ENCODE data around the gene PTPRK. TPM values are rescaled to one million over a fixed set of nuclear protein-coding genes. Genes with fewer than 3 reads are reported as not detected.

Gene PTPRK
- total RNA-seq, 1 experiment from 2014 or later = 34.2 TPM

GRCh38 chr6:128179876-128180438, 340.4 kb downstream of the PTPRK start:
- Histone ChIP-seq H3K9ac (ENCODE audit: low read length) (no peak overlapping the region), H3K27me3 (ENCODE audit: insufficient read depth, low read length) (no peaks in the 10 kb centered on the region), H3K9me3 (ENCODE audit: control insufficient read depth in 1 of 2, insufficient read depth in 1 of 2, low read depth in 1 of 2, low read length in 2 of 2) (no peaks in the 10 kb centered on the region), H3K27ac (ENCODE audit: low read depth, low read length) (no peak overlapping the region), H2AFZ (ENCODE audit: low read depth, low read length, poor library complexity, severe bottlenecking) (no peak overlapping the region), H3K4me2 (ENCODE audit: low read length) (no peak overlapping the region), H3K4me1 (ENCODE audit: control insufficient read depth in 1 of 2, insufficient read depth in 2 of 2, low read length in 2 of 2) (no peaks in the 10 kb centered on the region), H4K20me1 (ENCODE audit: insufficient read depth) (no peaks in the 10 kb centered on the region), H3K36me3 (ENCODE audit: control insufficient read depth in 1 of 2, insufficient read depth in 2 of 2, low read length in 2 of 2) (no peaks in the 10 kb centered on the region), H3K4me3 (replicated peaks in 1 of 2; ENCODE audit: low read depth in 1 of 2, low read length in 2 of 2) (no peak overlapping the region), H3K9me2 (ENCODE audit: insufficient read depth) (no peaks in the 10 kb centered on the region), H3K79me2 (ENCODE audit: insufficient read depth, low read length) (no peaks in the 10 kb centered on the region)
- TF ChIP-seq JUND (IDR thresholded peaks at IDR 0.05) = no peak
- intact Hi-C loops (cut with micrococcal nuclease) = no loop called here
- no TSS peak for BruUV-seq (replicated peaks)
- RAD21 ChIA-PET (ENCODE audit: low non-redundant PET in 1 of 2, low total read pairs in 2 of 2, uncharacterized antibody in 2 of 2, unreplicated experiment in 2 of 2) = no interaction called here
- ATAC-seq = no peak
- DNase-seq (ENCODE audit: low read depth, low spot score) = no peak
- CTCF ChIA-PET = no interaction called here
- POLR2A ChIA-PET = no interaction called here

- Histone ChIP-seq H3K4me3 (replicated peaks in 1 of 2; ENCODE audit: low read depth in 1 of 2, low read length in 2 of 2) (no peak overlapping the region), H2AFZ (ENCODE audit: low read depth, low read length, poor library complexity, severe bottlenecking) (no peak overlapping the region), H3K79me2 (ENCODE audit: insufficient read depth, low read length) (no peaks in the 10 kb centered on the region), H3K36me3 (ENCODE audit: control insufficient read depth in 1 of 2, insufficient read depth in 2 of 2, low read length in 2 of 2) (no peaks in the 10 kb centered on the region), H3K4me2 (ENCODE audit: low read length) (no peak overlapping the region), H3K27me3 (ENCODE audit: insufficient read depth, low read length) (no peaks in the 10 kb centered on the region), H3K9ac (ENCODE audit: low read length) (no peak overlapping the region), H3K4me1 (ENCODE audit: control insufficient read depth in 1 of 2, insufficient read depth in 2 of 2, low read length in 2 of 2) (no peaks in the 10 kb centered on the region), H4K20me1 (ENCODE audit: insufficient read depth) (no peaks in the 10 kb centered on the region), H3K9me2 (ENCODE audit: insufficient read depth) (no peaks in the 10 kb centered on the region), H3K9me3 (ENCODE audit: control insufficient read depth in 1 of 2, insufficient read depth in 1 of 2, low read depth in 1 of 2, low read length in 2 of 2) (no peaks in the 10 kb centered on the region), H3K27ac (ENCODE audit: low read depth, low read length) (no peak overlapping the region)
- intact Hi-C loops (cut with micrococcal nuclease) = no loop called here
- ChIA-PET CTCF (no interaction called here), RAD21 (ENCODE audit: low non-redundant PET in 1 of 2, low total read pairs in 2 of 2, uncharacterized antibody in 2 of 2, unreplicated experiment in 2 of 2) (no interaction called here), POLR2A (no interaction called here)
- no peak for TF ChIP-seq POLR2A (IDR thresholded peaks at IDR 0.05; ENCODE audit: borderline replicate concordance, extremely low read depth, insufficient read depth, insufficient read length)
- no peak for TF ChIP-seq SP1 (IDR thresholded peaks at IDR 0.05; ENCODE audit: low read depth)
- TF ChIP-seq YY1 (IDR thresholded peaks at IDR 0.05; ENCODE audit: extremely low read depth, insufficient replicate concordance, low read depth, low read length) = no peak
- no peak for TF ChIP-seq POLR2AphosphoS5 (IDR thresholded peaks at IDR 0.05; ENCODE audit: low read depth, low read length)
- TF ChIP-seq RAD21 (IDR thresholded peaks at IDR 0.05; ENCODE audit: low read depth) = no peak
- no peak for TF ChIP-seq ZFX (IDR thresholded peaks at IDR 0.05)
- no peak for TF ChIP-seq SIN3A (IDR thresholded peaks at IDR 0.05; ENCODE audit: low read depth)
- TF ChIP-seq ZBTB33 (IDR thresholded peaks at IDR 0.05; ENCODE audit: extremely low read depth, insufficient replicate concordance, low read length) = no peak
- no peak for TF ChIP-seq REST (IDR thresholded peaks at IDR 0.05; ENCODE audit: low read depth)
- TF ChIP-seq CEBPB (IDR thresholded peaks at IDR 0.05; ENCODE audit: low read depth) = no peak
- no peak for TF ChIP-seq ATF3 (IDR thresholded peaks at IDR 0.05)
- DNase-seq (ENCODE audit: low read depth, low spot score) (no peak), ATAC-seq (no peak)
- no TSS peak for BruUV-seq (replicated peaks)
Measured at GRCh38 chr6:128174724-128175123, 345.7 kb downstream of the PTPRK start.
